NK-92 (cell line): ENCODE data around the gene DNAJB5.

Source experiments
- DNase-seq: peaks from one replicate; lab custom pipeline; 2025; ENCODE audit not compliant: unreplicated experiment; lab: John Stamatoyannopoulos, UW

DNAJB5 gene

GRCh38 chr9:34983209-34983608 is 6.3 kb upstream of the DNAJB5 start:
- no peak for DNase-seq

DNA sequence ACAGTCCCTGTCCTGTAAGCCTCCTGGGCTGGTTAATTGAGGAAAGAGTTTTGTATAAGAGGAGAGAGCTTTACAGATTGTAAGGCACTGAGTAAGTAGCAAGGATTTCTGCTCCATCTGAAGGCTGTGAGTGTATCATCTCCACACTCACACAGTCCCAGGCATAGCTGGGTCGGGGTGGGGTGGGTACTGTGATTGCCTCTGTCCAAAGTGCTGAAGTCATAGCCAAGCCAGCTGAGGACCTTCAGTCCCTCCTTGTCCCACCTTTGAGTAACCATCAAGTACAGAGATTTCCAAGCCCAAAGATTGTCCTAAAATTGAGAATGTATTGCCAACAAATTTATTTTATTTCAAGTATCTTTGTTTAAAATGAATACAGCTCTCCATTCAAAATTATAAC is 5.5 kb upstream of the DNAJB5 start:
- no peak for DNase-seq

GRCh38 chr9:34985311-34985899 is 4.1 kb upstream of the DNAJB5 start:
- no peak for DNase-seq

DNA sequence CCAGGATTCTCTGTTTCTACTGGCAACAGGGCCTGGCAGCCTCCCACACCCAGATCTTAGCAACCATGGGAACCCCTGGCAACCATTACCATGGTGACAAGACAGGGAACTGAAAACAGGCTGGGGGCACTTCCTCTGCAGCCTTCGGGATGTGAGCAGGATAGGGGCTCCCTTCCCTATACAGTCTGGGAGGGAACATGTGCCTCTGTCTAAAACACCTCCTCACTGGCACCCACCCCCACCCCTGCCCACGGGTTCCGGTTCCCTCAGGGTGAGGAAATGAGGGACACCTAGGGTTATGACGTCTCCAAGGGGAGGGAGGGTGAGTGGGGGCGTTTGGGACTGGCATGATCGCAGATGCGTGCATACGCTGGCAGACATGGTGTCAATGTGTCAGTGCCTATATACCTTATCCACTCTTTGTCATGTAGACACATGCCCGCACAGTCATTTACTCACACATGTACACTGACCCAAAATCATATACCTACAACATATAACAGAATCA is 3.0 kb upstream of the DNAJB5 start:
- DNase-seq = no peak

DNA sequence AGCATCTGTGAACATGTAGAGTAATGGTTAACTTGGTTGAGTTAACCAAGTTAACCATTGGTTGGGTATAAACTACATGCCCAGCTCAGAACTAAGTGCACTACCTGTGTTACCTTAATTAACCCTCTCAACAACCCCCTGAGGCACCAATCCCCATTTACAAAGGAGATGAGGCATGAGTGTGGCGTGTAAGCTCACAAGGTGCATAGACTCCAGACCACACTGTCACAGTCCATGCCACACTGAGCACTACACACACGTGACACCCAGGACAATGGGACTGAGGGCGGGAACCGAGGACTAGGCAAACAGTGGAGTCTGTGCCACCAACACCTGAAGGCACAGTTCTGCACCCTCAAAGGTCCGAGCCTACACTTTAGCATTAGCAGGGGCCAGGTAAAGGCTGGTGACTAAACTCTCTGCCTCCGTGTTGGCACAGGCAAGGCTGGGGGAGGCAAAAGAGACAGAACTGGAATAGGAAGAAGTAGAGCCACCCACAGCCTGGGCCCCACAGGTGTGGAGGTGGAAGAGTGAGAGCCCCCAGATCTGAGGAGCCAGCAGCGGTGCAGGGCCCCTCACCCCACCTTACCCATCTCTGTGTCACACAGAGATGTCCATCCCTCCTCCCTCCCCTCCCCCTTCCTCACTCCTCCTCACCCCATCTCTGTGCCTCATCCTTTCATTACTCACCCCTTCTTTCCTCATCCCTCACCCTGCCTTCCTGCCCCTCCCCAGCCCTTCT is 2.2 kb upstream of the DNAJB5 start:
- no peak for DNase-seq

- DNase-seq = no peak
Measured at GRCh38 chr9:34988218-34989002, 1.1 kb upstream of the DNAJB5 start.

- no peak for DNase-seq
Measured at GRCh38 chr9:34989946-34990635, 546 bp downstream of the DNAJB5 start.

DNA sequence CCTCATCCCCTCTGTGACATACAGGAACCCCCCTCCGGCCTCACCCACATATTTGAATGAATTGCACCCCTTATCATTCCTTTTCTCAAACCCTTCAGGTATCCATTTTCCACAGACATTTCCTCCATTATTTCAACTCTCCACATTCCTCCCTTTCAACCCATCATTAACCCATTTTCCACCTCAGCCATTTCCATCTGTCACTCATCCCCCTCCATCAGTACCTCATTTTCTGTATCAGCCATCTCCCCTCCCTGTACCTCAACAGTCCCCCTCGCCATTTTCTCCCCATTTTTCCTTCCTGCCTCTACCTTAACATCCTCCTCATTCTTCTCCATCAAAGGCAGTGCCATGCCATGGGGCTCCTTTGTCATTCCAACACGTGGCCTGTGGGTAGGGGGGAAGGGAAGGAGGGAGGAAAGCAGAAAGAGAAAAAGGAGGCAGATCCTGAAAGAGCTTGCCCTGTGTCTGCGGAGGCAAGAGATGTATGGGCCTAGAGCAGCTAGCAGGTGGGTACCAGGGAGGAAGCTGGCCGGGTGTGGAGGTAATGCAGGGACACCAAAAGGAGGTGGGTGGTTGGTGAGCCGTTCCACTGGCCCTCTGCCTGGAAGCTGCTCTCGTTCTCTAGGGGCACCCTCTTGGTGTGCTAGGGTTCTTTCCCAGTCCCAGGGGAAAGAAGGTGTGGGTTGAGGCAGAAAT is 1.5 kb downstream of the DNAJB5 start:
- no peak for DNase-seq

DNA sequence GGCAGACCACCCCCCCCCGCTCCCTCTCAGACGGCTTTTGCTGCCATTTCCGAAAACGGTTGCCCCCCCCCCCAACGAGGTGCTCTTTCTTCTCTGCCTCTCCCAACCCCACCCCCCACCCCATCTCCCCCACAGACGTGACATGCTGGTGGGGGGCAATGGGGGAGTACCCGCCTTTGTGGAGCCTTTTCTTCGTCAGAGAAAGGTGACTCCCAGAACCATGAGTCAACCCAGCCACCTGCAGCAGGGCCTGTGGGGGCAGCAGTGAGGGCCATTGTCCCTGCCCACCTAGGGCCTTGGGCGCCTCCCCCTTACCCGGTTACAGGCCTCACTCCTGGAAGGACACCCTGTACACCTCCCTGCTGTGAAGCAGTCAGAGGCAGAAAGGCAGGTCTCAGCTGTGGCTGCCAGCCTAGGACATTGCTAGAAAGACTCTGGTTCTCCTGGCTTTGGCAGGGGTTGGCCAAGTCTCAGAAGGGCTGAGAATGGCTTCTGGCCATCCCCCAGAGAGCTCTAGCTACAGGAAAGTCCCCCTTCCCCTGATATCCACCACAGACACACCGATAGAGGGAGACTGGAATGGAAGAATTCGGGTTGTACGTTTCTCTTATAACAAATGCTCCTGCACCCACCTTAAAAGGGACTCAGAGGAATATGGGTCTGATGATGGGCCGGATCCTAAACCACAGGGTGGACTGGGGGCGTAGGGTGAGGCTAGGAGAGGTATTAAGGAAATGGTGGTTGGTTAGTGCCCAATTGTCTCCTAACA is 2.2 kb downstream of the DNAJB5 start:
- no peak for DNase-seq

DNA sequence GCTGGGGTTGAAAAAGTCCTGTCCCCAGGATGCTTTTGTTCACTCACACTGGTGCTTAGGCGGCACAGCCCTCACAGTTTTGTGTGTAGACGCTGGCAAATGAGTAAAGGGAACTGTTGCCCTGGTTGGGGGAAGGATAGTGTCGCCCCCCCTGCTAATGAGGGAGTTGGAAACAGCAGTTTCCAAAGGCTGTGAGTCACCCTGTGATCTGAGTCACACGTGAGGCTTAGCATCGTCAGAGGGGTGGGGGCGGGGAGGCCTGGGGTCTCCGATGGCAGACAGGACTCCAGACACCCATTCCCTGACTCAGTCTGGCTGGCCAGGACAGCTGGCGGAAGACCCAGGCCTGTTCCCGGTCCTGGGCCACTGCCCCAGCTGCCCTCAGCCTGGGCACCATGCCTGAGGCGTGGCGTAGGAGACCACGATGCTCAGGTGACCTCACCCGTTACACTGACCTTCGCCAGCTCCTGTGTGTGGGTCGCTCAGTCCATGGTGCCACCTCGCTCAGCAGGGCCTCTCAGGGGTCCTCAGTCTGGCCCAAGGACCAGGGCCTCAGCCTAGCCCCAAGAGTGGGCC is 2.9 kb downstream of the DNAJB5 start:
- no peak for DNase-seq

GRCh38 chr9:34993502-34994259 is 4.1 kb downstream of the DNAJB5 start:
- no peak for DNase-seq

- no peak for DNase-seq
Measured at GRCh38 chr9:34994260-34994899, 4.8 kb downstream of the DNAJB5 start.

DNA sequence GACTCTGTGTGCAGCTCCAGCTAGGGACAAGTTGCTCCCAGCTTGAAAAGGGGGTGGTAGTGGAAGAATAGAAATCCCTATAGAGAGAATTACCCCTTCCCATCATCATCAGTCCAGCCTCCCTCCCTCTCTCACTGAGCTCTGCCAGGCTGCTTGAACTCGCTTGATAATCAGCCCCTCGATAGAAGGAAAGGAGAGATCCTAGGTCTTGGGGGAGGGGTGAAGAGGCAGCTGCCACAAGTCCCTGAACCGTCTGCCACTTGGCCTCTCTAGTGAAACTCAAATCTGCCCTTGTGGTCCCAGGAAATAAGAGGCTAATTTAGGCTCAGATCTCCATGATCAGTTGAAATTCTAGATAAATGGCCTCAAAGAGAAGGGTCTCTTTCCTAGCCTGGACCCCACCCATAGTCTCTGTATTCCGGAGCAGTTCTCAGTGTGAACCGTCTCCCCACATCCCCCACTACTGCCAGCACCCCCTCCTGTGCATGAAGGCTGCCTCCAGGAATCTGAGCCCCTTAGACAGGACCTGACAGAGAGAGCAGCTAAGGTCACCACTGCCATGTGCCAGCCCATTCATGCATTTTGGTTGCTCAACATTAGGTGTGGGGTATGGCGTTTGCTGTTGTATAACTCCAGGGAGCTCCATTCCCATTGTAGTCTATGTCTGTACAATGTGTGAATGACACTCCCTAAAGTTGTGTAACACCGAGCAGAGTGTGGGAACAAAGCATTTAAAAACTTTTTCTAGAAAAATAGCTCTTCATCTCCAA is 5.5 kb downstream of the DNAJB5 start:
- DNase-seq = no peak

DNA sequence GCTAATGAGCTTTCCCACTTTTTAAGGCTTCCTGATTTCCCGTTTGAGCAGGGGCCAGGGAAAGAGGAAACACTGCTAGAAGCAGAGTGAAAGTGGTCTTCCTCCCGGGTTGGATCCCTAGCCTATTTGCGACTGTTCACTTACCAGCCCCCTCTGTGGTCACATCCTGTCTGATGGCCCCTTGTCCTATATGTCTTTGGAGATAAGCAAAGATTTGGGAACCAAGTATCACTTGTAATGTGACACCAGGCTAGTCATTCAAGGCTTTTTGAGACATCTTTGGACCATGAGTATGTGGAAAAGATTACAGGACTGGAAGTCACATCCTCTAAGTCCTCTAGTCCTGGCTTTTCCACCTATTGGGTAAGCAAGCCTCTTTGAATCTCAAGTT is 6.1 kb downstream of the DNAJB5 start:
- DNase-seq = no peak

DNA sequence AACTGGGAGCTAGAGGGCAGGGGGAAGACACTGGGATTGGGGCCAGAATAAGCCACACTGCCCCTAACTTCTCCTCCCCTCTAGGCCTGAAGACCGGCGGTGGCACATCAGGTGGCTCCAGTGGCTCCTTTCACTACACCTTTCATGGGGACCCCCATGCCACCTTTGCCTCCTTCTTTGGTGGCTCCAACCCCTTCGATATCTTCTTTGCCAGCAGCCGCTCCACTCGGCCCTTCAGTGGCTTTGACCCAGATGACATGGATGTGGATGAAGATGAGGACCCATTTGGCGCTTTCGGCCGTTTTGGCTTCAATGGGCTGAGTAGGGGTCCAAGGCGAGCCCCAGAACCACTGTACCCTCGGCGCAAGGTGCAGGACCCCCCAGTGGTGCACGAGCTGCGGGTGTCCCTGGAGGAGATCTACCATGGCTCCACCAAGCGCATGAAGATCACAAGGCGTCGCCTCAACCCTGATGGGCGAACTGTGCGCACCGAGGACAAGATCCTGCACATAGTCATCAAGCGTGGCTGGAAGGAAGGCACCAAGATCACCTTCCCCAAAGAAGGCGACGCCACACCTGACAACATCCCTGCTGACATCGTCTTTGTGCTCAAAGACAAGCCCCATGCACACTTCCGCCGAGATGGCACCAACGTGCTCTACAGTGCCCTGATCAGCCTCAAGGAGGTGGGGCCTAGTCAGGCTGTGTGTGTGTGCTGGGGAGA is 6.8 kb downstream of the DNAJB5 start:
- no peak for DNase-seq

- DNase-seq = no peak
Measured at GRCh38 chr9:34996905-34997279, 7.3 kb downstream of the DNAJB5 start.

DNA sequence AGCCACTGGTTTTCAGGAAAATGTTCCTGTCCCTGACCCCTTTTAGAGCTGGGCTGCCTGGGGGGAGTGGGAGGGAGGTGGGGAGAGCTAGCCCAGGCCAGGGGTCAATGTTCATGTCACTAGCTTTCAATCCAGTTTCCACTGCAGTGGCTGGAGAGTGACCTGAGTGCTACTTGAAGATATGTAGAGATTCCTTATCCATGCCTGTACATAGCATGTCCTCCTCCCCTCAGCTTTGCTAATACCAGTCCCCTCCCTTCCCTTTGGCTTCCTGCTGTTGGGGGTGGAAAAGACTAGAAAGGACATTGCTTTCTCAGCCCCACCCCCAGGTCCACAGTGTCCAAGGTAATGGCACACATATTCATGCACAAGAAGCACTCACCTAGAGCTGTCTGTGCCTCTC is 7.8 kb downstream of the DNAJB5 start:
- DNase-seq = no peak
